A549 treated with AZD2906 at 1 μM for 4 hours (cell line): ENCODE data around the gene ZBTB11. TPM values are rescaled to one million over a fixed set of nuclear protein-coding genes. Genes with fewer than 3 reads are reported as not detected.

Experiments used
- total RNA-seq: library from RNA; stranded (reverse); fragments of 200-300 nt; extraction: Qiagen RNA extraction; gene quantifications from 5 replicates; pipeline ENCODE4 v1.2.3, GENCODE V29; 2022

Gene ZBTB11, protein sequence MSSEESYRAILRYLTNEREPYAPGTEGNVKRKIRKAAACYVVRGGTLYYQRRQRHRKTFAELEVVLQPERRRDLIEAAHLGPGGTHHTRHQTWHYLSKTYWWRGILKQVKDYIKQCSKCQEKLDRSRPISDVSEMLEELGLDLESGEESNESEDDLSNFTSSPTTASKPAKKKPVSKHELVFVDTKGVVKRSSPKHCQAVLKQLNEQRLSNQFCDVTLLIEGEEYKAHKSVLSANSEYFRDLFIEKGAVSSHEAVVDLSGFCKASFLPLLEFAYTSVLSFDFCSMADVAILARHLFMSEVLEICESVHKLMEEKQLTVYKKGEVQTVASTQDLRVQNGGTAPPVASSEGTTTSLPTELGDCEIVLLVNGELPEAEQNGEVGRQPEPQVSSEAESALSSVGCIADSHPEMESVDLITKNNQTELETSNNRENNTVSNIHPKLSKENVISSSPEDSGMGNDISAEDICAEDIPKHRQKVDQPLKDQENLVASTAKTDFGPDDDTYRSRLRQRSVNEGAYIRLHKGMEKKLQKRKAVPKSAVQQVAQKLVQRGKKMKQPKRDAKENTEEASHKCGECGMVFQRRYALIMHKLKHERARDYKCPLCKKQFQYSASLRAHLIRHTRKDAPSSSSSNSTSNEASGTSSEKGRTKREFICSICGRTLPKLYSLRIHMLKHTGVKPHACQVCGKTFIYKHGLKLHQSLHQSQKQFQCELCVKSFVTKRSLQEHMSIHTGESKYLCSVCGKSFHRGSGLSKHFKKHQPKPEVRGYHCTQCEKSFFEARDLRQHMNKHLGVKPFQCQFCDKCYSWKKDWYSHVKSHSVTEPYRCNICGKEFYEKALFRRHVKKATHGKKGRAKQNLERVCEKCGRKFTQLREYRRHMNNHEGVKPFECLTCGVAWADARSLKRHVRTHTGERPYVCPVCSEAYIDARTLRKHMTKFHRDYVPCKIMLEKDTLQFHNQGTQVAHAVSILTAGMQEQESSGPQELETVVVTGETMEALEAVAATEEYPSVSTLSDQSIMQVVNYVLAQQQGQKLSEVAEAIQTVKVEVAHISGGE
- 9.1 to 10.4 TPM (median 9.7 TPM) in 5 replicates for total RNA-seq

DNA sequence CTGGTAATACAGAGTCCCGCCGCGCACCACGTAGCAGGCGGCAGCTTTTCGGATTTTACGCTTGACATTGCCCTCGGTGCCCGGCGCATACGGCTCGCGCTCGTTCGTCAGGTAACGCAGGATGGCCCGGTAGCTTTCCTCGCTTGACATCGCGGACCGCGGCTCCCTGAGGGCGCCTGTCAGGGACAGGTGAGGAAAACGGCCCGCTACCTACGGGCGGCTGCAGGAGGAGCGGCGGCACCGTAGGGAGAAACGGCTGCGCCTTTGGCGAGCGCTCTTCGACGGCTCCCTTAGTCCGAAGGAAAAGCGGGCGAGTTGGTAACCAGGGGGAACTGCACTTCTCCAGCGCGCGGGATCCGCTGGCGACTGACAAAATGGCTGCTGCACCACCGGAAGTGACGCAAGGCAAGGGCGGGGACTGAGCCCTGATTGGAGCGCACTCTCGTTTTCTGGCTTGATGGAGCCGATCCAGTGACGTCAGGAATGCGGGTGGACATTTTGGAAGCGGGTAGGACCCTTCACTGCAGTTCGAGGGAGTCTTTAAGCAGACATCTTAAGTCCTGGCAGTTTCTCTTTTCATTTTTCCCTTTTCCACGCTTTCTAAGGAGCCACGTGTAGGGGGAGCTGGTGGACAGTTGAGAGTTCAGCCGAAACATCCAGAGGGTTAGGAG is at the start of gene ZBTB11:
Gene ZBTB11 (minus strand): TSS at position 368 of the 671 bp plus-strand sequence. CDS start 218 bp downstream, at position 150.

DNA sequence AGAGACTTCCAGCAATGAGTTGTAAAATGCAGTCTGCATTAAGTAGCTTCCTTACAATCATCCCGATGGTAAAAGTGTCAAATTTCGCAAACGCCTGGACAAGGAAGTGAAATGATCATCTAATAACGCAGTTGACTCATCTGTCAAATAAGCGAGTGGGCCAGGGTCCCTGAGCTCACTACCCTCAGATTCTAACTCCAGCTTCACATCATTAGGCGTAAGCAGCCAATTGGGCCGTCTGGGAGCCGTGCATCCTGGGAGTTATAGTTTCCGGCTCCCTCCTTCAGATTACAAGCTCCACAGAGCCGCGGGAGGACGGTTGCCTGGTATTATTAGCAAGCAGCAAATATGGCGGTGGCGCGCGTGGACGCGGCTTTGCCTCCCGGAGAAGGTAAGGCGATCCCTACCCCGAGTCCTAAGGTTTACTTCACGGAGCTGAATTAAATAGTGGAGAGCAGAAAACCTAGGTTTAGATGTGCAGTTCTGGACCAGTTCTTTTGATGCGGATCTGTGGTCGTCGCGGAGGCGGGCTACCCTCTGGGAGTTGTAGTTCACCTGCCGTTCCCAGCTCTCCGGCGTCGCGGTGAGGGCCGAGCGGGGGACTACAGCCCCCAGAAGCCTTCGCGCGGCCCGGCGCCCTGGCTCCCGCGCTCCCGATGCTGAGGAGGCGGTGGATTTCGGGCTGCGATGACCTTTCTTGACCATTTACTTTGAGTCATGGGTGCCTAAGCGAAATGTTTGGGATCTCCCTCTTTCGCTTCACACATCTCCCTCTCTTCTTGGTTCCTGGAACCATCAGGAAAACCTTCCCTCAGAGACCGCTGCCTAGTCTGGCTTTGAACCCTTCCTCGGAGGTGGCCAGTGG is 47.6 kb upstream of the ZBTB11 start, which contains the start of gene CEP97:
Gene CEP97 (plus strand): TSS at position 286 of the 865 bp plus-strand sequence. CDS start 63 bp downstream, at position 349.

Other genes with a start within 250 kb of the ZBTB11 start
- 1.8 to 2.5 TPM (median 2.0 TPM) in 5 replicates for gene SENP7, start 163.9 kb downstream of the ZBTB11 start, total RNA-seq
- gene TRMT10C, start 115.3 kb downstream of the ZBTB11 start, total RNA-seq = 30.6 to 33.3 TPM (median 31.7 TPM) in 5 replicates
- 89.7 to 111 TPM (median 100 TPM) in 5 replicates for gene PCNP, start 103.0 kb downstream of the ZBTB11 start, total RNA-seq
- 1,575 to 2,046 TPM (median 1,613 TPM) in 5 replicates for gene RPL24, start 9.6 kb upstream of the ZBTB11 start, total RNA-seq
- gene CEP97, start 47.5 kb upstream of the ZBTB11 start, total RNA-seq = 3.3 to 6.3 TPM (median 4.5 TPM) in 5 replicates
- 18.8 to 22.0 TPM (median 20.4 TPM) in 5 replicates for gene NXPE3, start 102.1 kb upstream of the ZBTB11 start, total RNA-seq
- 7.9 to 8.8 TPM (median 8.5 TPM) in 5 replicates for gene NFKBIZ, start 172.4 kb upstream of the ZBTB11 start, total RNA-seq